DOHH2 (cell line): ENCODE data around the gene RNF2.

Experiments used
- H3F3A ChIP-seq: fragments of 200-600 bp; sonication (generic), shearing (Covaris generic); 2 replicates; pipeline ENCODE4 v1.6.0; 2016; ENCODE audit warnings: antibody characterized with exemption, mild to moderate bottlenecking; ENCODE audit not compliant: control insufficient read depth, insufficient read depth
- H3K27ac ChIP-seq: fragments of 200-600 bp; sonication (generic); 2 replicates; pipeline ENCODE4 v1.5.1; 2014; ENCODE audit warnings: low read depth, mild to moderate bottlenecking, low read length, moderate library complexity
- H3K27me3 ChIP-seq: fragments of 200-600 bp; sonication (generic); 2 replicates; pipeline ENCODE4 v1.6.1; 2014; ENCODE audit warnings: mild to moderate bottlenecking, low read length, mixed read lengths; ENCODE audit not compliant: control insufficient read depth
- H3K36me3 ChIP-seq: fragments of 200-600 bp; sonication (generic); 2 replicates; pipeline ENCODE4 v1.6.1; 2014; ENCODE audit warnings: mild to moderate bottlenecking, low read length, moderate library complexity, mixed read lengths; ENCODE audit not compliant: control insufficient read depth
- H3K4me1 ChIP-seq: fragments of 200-600 bp; sonication (generic); 2 replicates; pipeline ENCODE4 v1.6.1; 2014; ENCODE audit warnings: mild to moderate bottlenecking, low read length, mixed read lengths; ENCODE audit not compliant: control insufficient read depth
- H3K4me2 ChIP-seq: fragments of 200-600 bp; sonication (generic); 2 replicates; pipeline ENCODE4 v1.6.0; 2014; ENCODE audit warnings: mild to moderate bottlenecking, low read length, moderate library complexity
- H3K4me3 ChIP-seq: fragments of 200-600 bp; sonication (generic); 2 replicates; pipeline ENCODE4 v1.5.1; 2014; ENCODE audit warnings: mild to moderate bottlenecking, low read length, mixed read lengths
- H3K79me2 ChIP-seq: fragments of 200-600 bp; sonication (generic); 2 replicates; pipeline ENCODE4 v1.6.1; 2014; ENCODE audit warnings: mild to moderate bottlenecking, low read length, mixed read lengths; ENCODE audit not compliant: control insufficient read depth
- H3K9me2 ChIP-seq: fragments of 200-600 bp; sonication (generic); replicated peaks from 2 replicates; pipeline ENCODE4 v1.6.1; 2014; ENCODE audit warnings: mild to moderate bottlenecking, low read length, mixed read lengths; ENCODE audit not compliant: control insufficient read depth
- H3K9me3 ChIP-seq: fragments of 200-600 bp; sonication (generic); 2 replicates; pipeline ENCODE4 v1.6.1; 2014; ENCODE audit warnings: antibody characterized with exemption, low read length, mixed read lengths; ENCODE audit not compliant: control insufficient read depth, insufficient read depth
- H4K20me1 ChIP-seq: fragments of 200-600 bp; sonication (generic); 2 replicates; pipeline ENCODE4 v1.6.0; 2014; ENCODE audit warnings: low read depth, mild to moderate bottlenecking, antibody characterized with exemption, low read length, moderate library complexity; ENCODE audit not compliant: control insufficient read depth, insufficient read depth
- CTCF ChIP-seq: fragments of 200-600 bp; sonication (generic); IDR thresholded peaks from one replicate; pipeline ENCODE4 v1.5.1; 2014; ENCODE audit warnings: antibody characterized with exemption, mild to moderate bottlenecking, low read depth, low read length; ENCODE audit not compliant: poor library complexity, severe bottlenecking
- EZH2phosphoT487 ChIP-seq: fragments of 200-600 bp; sonication (generic); IDR thresholded peaks from 2 replicates; pipeline ENCODE4 v1.6.1; 2017; ENCODE audit warnings: borderline replicate concordance, mild to moderate bottlenecking, antibody characterized with exemption, low read length, moderate library complexity, mixed read lengths

RNF2 gene

GRCh38 chr1:185111873-185112272, 66.5 kb downstream of the RNF2 start:
- Histone ChIP-seq H3K79me2 (no peaks in the 10 kb centered on the region), H3K4me1 (no peaks in the 10 kb centered on the region), H4K20me1 (no peaks in the 10 kb centered on the region), H3K4me2 (no peak overlapping the region), H3K4me3 (no peak overlapping the region), H3K9me3 (peaks cover 3% of the 10 kb centered on the region; the same call in 1 of the 2 replicates), H3K9me2 (no peaks in the 10 kb centered on the region), H3F3A (no peaks in the 10 kb centered on the region; the same call in 1 of the 2 replicates), H3K36me3 (no peaks in the 10 kb centered on the region), H3K27me3 (no peaks in the 10 kb centered on the region), H3K27ac (no peak overlapping the region)
- TF ChIP-seq CTCF, result no peak

GRCh38 chr1:185112356-185112755, 67.0 kb downstream of the RNF2 start:
- Histone ChIP-seq H3F3A (no peaks in the 10 kb centered on the region; the same call in 1 of the 2 replicates), H3K27ac (no peak overlapping the region), H3K9me3 (peaks cover 3% of the 10 kb centered on the region; the same call in 1 of the 2 replicates), H3K4me1 (no peaks in the 10 kb centered on the region), H4K20me1 (no peaks in the 10 kb centered on the region), H3K4me3 (no peak overlapping the region), H3K79me2 (no peaks in the 10 kb centered on the region), H3K4me2 (no peak overlapping the region), H3K36me3 (no peaks in the 10 kb centered on the region), H3K27me3 (no peaks in the 10 kb centered on the region), H3K9me2 (no peaks in the 10 kb centered on the region)
- TF ChIP-seq CTCF (no peak), EZH2phosphoT487 (no peak)

- TF ChIP-seq EZH2phosphoT487, result no peak
- no peak for TF ChIP-seq CTCF
- H3K27ac ChIP-seq, result no peak overlapping the region
- no peaks in the 10 kb centered on the region for H3F3A ChIP-seq
- H3K36me3 ChIP-seq, result peaks cover 58% of the 10 kb centered on the region
- H3K9me3 ChIP-seq, result no peaks in the 10 kb centered on the region
- no peaks in the 10 kb centered on the region for H4K20me1 ChIP-seq
- no peak overlapping the region for H3K4me2 ChIP-seq
- H3K79me2 ChIP-seq, result no peaks in the 10 kb centered on the region
- H3K27me3 ChIP-seq, result no peaks in the 10 kb centered on the region
- no peaks in the 10 kb centered on the region for H3K9me2 ChIP-seq
- no peak overlapping the region for H3K4me3 ChIP-seq
- no peaks in the 10 kb centered on the region for H3K4me1 ChIP-seq
These were observed 84.3 kb downstream of the RNF2 start for GRCh38 chr1:185129708-185130107.

- Histone ChIP-seq H4K20me1 (no peaks in the 10 kb centered on the region), H3K9me3 (no peaks in the 10 kb centered on the region), H3K9me2 (no peaks in the 10 kb centered on the region), H3K27me3 (no peaks in the 10 kb centered on the region), H3K79me2 (no peaks in the 10 kb centered on the region), H3K4me2 (no peak overlapping the region), H3K4me1 (no peaks in the 10 kb centered on the region), H3K36me3 (peaks cover 66% of the 10 kb centered on the region), H3F3A (no peaks in the 10 kb centered on the region), H3K4me3 (no peak overlapping the region), H3K27ac (no peak overlapping the region)
- no peak for TF ChIP-seq CTCF
- no peak for TF ChIP-seq EZH2phosphoT487
These were observed 87.2 kb downstream of the RNF2 start for GRCh38 chr1:185132534-185132933.
